K562 (cell line): ENCODE results near the gene DBP. TPM values are rescaled to one million over a fixed set of nuclear protein-coding genes. Genes with fewer than 3 reads are reported as not detected.
A peak's percentile ranks its signal among the peaks of the same experiment; 100 is the strongest.

Experiments
- AFF4 ChIP-seq: sonication (generic); formaldehyde crosslinking; IDR thresholded peaks from 2 replicates; pipeline ENCODE4 v1.8.0; 2023; ENCODE audit warnings: mild to moderate bottlenecking, missing genetic modification reagents
- ATF1 ChIP-seq, 2 experiments: fragments of 450-650 bp in 1 of 2; IDR thresholded peaks; 2 replicates each; pipeline ENCODE4 v1.6.1; 2016; ENCODE audit warnings: missing compliant biosample characterization in 1 of 2, missing genetic modification characterization in 1 of 2
- BCLAF1 ChIP-seq, 2 experiments: fragments of 450-650 bp in 1 of 2; IDR thresholded peaks; 2 replicates each; pipeline ENCODE4 v1.6.1; 2011 to 2017; ENCODE audit warnings: low read depth in 2 of 2, antibody characterized with exemption in 1 of 2, borderline replicate concordance in 1 of 2, low read length in 1 of 2, mild to moderate bottlenecking in 1 of 2, mixed read lengths in 1 of 2; ENCODE audit not compliant: control insufficient read depth in 1 of 2
- CHAMP1 ChIP-seq: fragments of 450-650 bp; IDR thresholded peaks from 2 replicates; pipeline ENCODE4 v1.6.1; 2016; ENCODE audit warnings: mild to moderate bottlenecking
- DACH1 ChIP-seq: fragments of 450-650 bp; IDR thresholded peaks from 2 replicates; pipeline ENCODE4 v1.6.1; 2018; ENCODE audit not compliant: partially characterized antibody
- FOXA1 ChIP-seq: fragments of 450-650 bp; IDR thresholded peaks from 2 replicates; pipeline ENCODE4 v1.6.1; 2016; ENCODE audit warnings: mild to moderate bottlenecking, borderline replicate concordance
- FOXK1 ChIP-seq: sonication (generic); formaldehyde crosslinking; IDR thresholded peaks from 2 replicates; pipeline ENCODE4 v1.8.0; 2022; ENCODE audit warnings: missing genetic modification reagents, mild to moderate bottlenecking, borderline replicate concordance
- GTF2B ChIP-seq: IDR thresholded peaks from 2 replicates; pipeline ENCODE4 v1.6.1; 2011; ENCODE audit not compliant: insufficient read length; ENCODE audit errors: extremely low read depth
- NFRKB ChIP-seq: fragments of 450-650 bp; IDR thresholded peaks from 2 replicates; pipeline ENCODE4 v1.6.1; 2016; ENCODE audit warnings: low read depth
- SREBF1 ChIP-seq: fragments of 150-350 bp; IDR thresholded peaks from 2 replicates; pipeline ENCODE4 v1.6.1; 2014; ENCODE audit warnings: antibody characterized with exemption, low read depth, low read length, borderline replicate concordance
- polyA plus RNA-seq, 8 experiments: library from polyadenylated mRNA; depleted of rRNA in 4 of 8; stranded (reverse) in 5 of 8; unstranded in 3 of 8; fragments of >200 nt; fragmentation: Nextera tagmentation in 2 of 8; fragmentation: Illumina TruSeq in 1 of 8; extraction: Ambion mirVana in 2 of 8; extraction: Trizol in 1 of 8; gene quantifications; 2 replicates each; pipeline versions ENCODE4 v1.2.1 to v1.2.3, GENCODE V29; 2011 to 2014; ENCODE audit warnings: inconsistent platforms in 1 of 8, missing spikeins in 1 of 8
- total RNA-seq, 7 experiments: library from RNA; depleted of rRNA in 6 of 7; stranded (reverse); fragments of >200 nt in 6 of 7; fragmentation: Illumina TruSeq in 2 of 7; extraction: Trizol in 2 of 7; gene quantifications; 2 replicates each; pipeline versions ENCODE4 v1.2.1 to v1.2.3, GENCODE V29; 2011 to 2021; ENCODE audit warnings: low replicate concordance in 1 of 7
- TF ChIP-seq, protein P1 (sequence below): IDR thresholded peaks from 3 replicates; pipeline ENCODE4 v1.6.1; 2011; ENCODE audit warnings: borderline replicate concordance, mild to moderate bottlenecking, moderate library complexity; ENCODE audit not compliant: insufficient read length; ENCODE audit errors: extremely low read depth

DBP gene
- total and polyA plus RNA-seq, 9 of the 15 experiments (the other 6 are each of a cell fraction or from before 2014, with no cell fraction given), result 0.25 to 5.5 (median 1.8) TPM

GRCh38 chr19:48674921-48675824 lies 38.0 kb upstream of the DBP start (continued):
- TF ChIP-seq CHAMP1 (no peak), FOXK1 (CRISPR knock-in tag) (no peak), BCLAF1 (IDR thresholded peaks at IDR 0.05; ENCODE audit: borderline replicate concordance in 1 of 2, control insufficient read depth in 1 of 2, low read depth in 2 of 2, low read length in 1 of 2) (no peak), DACH1 (no peak), AFF4 (CRISPR knock-in tag) (no peak), GTF2B (no peak), ATF1 (CRISPR knock-in tag; IDR thresholded peaks at IDR 0.05) (no peak), ATF1 (tag; IDR thresholded peaks at IDR 0.05) (0 out of 2 replicates have a peak, but pooled peaks have one; percentile 7), NFRKB (no peak), SREBF1 (no peak), FOXA1 (no peak)
- TF ChIP-seq, protein P1, sequence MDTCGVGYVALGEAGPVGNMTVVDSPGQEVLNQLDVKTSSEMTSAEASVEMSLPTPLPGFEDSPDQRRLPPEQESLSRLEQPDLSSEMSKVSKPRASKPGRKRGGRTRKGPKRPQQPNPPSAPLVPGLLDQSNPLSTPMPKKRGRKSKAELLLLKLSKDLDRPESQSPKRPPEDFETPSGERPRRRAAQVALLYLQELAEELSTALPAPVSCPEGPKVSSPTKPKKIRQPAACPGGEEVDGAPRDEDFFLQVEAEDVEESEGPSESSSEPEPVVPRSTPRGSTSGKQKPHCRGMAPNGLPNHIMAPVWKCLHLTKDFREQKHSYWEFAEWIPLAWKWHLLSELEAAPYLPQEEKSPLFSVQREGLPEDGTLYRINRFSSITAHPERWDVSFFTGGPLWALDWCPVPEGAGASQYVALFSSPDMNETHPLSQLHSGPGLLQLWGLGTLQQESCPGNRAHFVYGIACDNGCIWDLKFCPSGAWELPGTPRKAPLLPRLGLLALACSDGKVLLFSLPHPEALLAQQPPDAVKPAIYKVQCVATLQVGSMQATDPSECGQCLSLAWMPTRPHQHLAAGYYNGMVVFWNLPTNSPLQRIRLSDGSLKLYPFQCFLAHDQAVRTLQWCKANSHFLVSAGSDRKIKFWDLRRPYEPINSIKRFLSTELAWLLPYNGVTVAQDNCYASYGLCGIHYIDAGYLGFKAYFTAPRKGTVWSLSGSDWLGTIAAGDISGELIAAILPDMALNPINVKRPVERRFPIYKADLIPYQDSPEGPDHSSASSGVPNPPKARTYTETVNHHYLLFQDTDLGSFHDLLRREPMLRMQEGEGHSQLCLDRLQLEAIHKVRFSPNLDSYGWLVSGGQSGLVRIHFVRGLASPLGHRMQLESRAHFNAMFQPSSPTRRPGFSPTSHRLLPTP, result no peak
